G401 (cell line): ENCODE results near the gene RASA2. TPM values are rescaled to one million over a fixed set of nuclear protein-coding genes. Genes with fewer than 3 reads are reported as not detected.
"Not testable (repeated sequence)": the region's sequence is repeated elsewhere in the genome, so short reads cannot be mapped to it uniquely, and the experiment has no call there.

Source experiments
- DNase-seq: peaks from one replicate; pipeline ENCODE4 v3.0.0-alpha.2; 2015; ENCODE audit warnings: low spot score
- in situ Hi-C: cut with HindIII; loops from 2 replicates; pipeline ENCODE4 v1.10.0; 2016; ENCODE audit warnings: low sequenced_read_pairs, mixed read lengths
- total RNA-seq: library from RNA; depleted of rRNA; stranded (reverse); fragments of >200 nt; shearing (Covaris generic); gene quantifications from 2 replicates; pipeline ENCODE4 v1.2.3, GENCODE V29; 2014

RASA2 gene
- total RNA-seq, 1 experiment from 2014 or later, result 6.4 TPM

DNA sequence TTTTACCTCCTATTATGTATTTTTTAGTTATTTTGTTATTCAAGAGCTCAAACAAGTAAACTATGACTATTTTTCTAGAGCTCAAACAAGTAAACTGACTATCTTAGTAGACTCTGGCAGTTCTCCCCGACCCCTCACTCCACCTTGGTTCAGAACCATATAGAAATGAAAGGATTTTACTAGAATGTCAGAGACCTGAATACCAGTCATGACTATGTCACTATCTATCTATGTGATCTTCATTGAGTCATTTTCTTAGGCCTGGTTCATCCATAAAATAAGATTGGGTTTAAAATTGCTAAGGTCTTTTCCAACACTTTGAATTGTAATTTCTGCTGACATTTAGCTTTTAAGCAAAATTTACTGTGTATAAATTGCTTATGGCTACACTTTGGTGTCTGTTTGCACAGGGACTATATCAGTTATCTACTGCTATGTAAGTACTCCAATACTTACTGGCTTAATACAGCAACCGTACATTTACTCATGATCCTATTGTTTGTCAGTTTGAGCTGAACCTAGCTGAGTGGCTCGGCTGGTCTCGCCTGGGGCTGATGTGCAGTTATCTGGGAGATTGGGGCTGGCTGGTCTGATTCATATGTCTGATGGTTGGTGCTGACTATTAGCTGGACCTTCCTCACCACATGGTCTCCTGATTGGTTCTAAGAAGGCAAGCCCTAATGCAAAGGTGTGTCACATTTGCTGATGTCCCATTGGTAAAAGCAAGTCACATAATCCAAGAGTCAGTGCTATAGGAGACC, 37.0 kb downstream of the RASA2 start:
- in situ Hi-C loops, result no loop called here
- DNase-seq, result no peak

DNA sequence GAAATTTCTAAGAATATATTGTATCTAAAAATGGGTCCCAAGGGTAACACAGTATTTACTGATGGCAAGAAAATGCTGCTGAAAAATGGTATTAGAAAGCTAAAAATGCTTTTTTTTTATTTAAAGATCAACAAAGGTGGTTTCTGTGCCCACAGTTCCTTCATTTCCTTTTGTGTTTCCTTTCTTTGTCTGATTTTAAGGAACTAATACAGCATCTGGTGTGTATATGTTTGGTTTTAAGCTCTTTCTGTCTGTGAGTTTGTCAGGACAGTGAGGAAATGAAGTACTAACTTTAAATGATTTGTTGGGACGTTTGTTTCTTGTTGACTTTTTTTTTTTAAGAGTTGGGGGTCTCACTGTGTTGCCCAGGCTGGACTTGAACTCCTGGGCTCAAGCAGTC, 38.2 kb downstream of the RASA2 start:
- in situ Hi-C loops, result no loop called here
- DNase-seq, result no peak

DNA sequence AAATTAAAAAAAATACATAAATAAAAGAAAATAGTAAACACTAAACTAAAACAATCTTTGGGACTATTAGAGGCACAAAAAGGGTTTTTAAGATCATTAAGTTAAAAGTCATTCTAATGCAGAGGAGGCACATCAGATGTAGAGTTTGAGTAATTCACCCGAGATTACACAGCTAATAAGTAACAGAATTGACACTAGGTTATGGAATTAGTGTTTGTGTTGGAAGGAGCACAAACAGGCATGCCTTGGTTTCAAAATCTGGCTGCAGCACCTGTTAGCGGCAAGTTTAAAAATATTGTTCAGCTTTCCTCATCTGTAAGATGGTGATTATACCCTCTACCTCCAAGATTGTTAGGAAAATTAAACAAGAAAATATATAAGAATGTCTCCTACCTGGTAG, 39.0 kb downstream of the RASA2 start:
- DNase-seq, result no peak
- in situ Hi-C loops, result no loop called here

DNA sequence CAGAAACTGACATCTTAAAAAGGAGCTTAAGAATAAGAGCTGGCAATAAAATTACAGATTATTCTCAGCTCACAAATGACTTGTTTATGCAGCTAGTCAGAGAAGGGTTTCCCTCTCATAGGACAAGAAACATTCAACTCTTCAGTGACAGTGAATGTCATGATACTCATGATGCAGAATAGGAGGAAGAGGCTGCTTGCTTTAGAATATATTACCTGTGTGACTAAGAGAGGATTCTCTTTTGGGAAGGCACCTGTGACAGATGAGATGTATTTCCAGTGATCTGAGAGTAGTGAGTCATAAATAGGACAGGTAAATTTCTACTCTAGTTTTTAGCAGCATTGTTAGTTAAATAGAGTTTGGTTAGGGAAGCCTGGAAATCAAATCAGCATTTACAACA, 39.9 kb downstream of the RASA2 start:
- in situ Hi-C loops, result no loop called here

DNA sequence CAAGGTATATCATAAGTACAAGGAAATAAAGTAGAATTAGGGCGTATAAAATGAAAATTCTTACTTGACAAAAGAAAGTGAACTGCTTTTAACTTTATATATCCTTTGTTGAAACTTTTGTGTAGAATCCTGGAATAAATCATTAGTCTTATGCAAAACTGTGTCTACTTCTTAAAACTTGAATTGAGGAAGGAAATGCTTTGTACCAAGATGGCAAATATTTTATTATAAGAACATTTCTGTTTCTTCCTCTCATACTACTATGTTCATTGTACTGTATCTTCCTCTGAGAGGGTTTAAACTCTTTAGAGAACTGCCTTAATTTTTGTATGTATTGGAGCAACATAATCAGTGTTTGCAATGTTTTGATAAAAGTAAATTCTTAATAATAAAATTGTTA, 42.0 kb downstream of the RASA2 start:
- in situ Hi-C loops, result no loop called here
- DNase-seq, result no peak

More for the DNA sequence above, 39.9 kb downstream of the RASA2 start:
- no peak for DNase-seq

DNA sequence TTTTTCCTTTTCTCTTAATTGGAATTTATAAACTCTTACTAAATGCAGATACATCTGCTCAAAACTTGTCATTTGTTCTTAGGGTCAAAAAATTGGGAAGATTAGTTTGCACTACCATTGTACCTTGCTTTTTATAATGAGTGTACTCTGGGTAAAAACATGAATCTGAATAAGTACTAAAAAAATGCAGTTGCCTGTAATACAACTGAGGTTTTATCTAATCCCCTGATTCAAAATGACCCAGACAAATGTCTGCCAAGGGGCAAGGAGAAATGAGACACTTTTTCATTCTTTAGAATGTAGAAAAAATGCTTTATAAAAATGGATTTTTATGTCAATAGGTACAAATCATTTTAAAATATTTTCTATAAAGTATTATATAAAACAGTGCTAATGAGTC, 42.4 kb downstream of the RASA2 start:
- in situ Hi-C loops, result no loop called here
- no peak for DNase-seq

DNA sequence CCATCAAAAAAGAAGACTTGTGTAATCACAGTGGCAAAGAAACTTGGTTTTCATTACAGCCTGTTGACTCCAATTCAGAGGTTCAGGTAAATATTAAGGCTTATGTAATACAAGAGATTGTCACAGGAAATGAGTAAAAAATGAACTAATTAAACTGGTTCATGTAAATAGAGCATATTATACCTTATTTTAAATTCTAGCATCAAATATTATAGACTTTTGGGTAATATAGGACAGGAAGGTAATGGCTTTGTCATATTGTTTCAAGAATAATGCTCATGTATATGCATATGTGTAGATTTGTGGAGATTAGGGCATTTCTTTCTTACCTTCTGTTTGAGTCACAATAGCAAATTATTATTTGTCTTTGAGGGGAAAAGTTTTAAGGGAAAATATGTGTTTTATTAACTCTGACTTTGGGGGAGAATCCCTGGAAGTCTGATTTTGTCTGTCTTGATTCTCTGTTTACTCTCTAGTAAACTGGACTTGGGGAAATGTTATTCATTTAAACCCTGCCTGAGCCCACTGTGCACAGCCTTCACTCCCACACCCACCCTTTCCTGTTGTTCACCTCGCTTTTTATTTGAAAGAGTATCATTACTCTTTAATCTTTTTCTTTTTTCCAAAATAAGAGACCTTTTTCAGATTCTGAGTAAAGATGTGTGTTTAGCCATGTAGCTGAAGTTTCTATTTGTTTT, 43.0 kb downstream of the RASA2 start:
- in situ Hi-C loops, result no loop called here
- DNase-seq, result no peak

DNA sequence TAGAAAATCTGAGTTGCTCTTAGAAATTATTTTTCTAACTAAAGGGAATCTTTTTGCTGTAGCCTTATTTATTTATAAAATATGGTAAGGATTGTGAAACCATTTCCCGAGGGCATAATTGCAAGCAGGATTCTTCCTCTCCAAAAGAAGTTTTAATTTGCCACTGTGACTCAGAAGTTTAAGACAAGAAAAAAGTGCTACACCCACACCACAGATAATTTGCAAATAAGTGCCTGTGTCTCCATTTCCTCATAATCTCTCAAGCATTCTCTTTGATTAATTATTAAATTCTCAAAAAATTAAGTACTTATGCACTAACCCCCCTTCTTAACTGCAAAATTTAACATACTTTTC, 43.6 kb downstream of the RASA2 start:
- DNase-seq, result no peak
- in situ Hi-C loops, result no loop called here

DNA sequence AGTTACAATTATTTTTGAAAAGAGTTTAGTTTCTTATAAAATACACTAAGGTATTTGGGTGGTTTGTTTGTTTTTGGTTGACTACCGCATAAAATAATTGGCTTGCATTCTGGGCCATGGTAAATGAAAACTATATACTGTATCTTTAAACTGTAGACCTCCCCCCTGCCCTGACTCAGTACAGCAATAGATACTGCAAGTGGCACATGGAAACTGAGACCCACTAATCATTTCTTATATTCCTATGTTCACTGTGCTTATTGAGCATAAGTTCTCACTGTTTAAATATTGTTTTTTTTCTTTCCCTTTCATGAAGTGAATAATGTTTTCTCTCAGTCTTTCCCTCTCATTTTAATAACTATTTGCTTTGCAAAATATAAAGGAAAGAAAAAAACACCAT, 45.8 kb downstream of the RASA2 start:
- in situ Hi-C loops, result no loop called here
- DNase-seq, result no peak

DNA sequence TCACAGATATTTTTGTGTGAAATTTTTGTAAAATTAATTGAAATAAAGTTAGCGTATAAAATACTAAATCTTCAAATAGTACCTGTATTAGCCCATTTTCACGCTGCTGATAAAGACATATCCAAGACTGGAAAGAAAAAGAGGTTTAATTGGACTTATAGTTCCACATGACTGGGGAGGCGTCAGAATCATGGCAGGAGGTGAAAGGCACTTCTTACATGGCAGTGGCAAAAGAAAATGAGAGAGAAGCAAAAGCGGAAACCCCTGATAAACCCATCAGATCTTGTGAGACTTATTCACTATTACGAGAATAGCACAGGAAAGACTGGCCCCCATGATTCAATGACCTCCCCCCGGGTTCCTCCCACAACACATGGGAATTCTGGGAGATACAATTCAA, 49.2 kb downstream of the RASA2 start:
- DNase-seq, in situ Hi-C loops: not testable (repeated sequence)

DNA sequence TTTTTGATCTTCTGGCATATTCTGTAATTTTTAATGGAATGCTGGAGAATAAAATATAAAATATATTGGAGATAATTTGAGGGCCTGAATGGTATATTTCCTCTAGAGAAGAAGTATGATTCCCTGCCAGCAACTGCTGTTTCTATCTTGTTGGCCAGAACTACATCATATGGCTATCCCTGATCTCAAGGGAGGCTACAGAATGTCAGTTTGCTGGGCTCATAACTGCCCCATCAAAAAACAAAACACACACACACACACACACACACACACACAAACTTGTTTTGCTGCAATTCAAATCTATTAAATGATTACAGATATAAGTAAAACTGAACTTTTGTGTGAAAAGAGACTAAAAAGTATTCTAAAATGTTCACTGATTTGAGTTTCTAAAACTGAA, 51.0 kb downstream of the RASA2 start:
- in situ Hi-C loops, result no loop called here
- DNase-seq, result peak; percentile 25

DNA sequence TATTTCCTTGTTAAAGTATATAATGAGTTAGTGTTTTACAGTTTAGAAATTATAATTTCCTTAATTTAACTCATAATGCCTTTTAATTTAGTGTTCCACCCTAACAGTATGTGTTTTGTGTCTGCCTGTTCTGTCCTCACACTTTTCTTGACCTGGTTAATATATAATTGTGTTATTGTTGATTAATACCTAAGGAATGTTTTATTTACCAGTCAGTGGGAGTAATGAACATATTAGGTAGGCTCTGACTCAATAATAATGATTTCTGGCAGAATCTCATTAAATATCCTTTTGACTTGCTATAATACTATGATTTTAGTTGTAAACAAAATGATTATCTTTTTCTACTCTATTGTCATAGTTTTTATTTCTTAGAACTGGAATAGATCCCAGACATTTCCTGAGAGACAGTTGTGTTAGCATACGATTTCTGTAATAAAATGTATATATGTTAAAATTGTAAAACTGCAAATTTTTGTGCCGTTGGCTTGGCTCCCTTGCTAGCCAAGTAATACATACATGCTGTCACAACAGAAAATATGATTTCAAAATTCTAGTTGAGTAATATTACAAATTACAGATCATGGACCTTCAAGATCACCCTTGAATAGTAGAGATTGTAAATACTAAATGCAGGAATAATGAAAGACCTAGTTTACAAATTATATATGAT, 51.9 kb downstream of the RASA2 start:
- no peak for DNase-seq
- in situ Hi-C loops, result no loop called here

DNA sequence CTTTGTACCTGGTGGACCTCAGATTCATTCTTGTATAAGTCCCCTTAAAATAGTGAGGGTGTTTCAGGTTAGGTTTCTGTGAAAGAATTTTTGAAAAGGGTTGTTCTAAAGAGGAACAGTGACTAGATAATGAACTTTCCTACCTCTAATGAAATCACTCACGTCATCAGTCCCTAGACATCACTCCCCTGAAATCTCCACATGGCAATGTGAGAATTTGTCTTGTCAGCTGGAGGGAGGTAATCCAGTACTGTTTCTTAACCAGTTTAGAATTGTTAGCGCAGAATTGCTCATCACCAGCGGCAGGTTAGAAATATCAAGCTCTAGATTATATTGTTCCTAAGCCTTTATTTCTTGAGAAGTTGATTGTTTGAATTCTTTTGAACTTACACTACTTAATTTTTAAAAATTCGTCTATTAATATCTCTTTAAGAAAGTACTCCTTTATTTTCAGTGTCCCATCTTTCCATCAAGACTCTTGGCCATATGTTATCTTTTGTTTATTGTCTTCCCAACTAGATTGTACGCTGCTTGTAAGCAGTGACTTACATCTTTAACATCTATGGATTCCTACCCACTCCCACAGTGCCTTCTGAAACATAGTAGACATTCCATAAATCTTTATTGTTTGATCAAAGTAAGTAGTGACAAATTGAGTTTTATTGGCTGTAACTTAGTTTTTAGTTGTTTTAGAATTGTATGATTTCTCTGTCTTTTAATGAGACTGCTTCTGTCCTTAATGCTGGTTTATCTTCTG, 52.8 kb downstream of the RASA2 start:
- in situ Hi-C loops, result no loop called here
- no peak for DNase-seq

DNA sequence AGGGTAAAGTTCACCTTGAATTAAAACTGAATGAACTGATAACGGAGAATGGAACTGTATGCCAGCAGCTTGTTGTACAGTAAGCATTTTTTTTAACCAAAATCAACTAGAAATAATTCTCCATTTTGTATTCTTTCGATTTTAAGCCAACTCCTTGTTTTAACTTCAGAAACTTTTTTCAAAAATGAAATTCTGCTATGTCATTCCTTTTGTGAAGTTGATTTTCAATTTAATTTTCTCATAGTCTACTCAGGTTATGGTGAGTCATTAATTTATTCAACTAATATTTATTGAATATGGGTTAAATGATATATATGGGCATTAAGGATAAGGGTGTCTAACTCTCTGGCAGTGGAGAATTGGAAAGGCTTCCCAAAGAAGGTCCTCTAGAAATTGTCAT, 53.7 kb downstream of the RASA2 start:
- in situ Hi-C loops, result no loop called here
- no peak for DNase-seq

DNA sequence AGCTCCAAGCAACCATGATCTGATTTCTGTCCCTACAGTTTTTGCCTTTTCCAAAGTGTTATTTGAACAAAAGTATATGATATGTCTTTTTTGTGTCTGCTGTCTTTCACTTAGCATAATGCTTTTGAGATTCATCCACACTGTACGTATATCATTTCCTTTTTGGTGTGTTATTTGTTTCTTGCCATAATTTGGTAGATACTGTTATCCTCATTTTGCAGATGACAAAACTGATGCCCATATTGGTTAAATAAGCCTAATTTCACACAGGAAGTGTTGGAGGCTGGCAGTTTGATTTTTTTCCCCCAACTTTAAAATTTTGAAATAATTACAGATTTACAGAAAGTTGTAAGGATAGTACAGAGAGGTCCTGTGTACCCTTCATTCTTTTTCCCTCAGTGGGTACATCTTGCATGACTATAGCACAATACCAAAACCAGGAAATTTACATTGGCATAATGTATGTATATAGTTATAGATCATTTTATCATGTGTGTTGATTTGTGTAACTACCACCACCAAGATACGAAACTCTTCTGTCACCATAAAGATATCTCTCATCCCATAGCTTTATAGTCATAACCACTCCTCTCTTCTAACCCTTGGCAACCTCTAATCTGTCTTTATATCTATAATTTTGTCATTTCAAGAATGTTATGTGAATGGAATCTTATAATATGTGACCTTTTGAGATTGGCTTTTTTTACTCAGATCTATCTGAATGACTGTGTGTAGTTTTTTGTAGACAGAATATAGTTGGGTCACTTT, 55.6 kb downstream of the RASA2 start:
- no peak for DNase-seq
- in situ Hi-C loops, result no loop called here

DNA sequence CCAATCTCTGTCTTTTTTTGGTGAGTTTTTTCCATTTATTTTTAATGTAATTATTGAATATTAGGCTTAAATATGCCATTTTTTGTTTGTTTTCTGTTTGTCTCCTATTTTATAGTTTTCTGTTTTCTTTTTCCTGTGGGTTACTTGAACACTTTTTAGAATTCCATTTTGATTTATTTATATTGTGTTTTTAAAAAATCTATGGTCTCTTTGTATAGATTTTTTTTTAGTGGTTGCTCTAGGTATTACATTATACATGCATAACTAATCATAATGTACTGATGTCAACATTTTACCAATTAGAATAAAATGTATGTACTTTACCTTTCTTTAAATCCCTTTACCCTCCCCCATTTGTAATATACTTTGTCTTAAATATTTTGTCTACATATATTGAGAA, 56.2 kb downstream of the RASA2 start:
- in situ Hi-C loops, result no loop called here

DNA sequence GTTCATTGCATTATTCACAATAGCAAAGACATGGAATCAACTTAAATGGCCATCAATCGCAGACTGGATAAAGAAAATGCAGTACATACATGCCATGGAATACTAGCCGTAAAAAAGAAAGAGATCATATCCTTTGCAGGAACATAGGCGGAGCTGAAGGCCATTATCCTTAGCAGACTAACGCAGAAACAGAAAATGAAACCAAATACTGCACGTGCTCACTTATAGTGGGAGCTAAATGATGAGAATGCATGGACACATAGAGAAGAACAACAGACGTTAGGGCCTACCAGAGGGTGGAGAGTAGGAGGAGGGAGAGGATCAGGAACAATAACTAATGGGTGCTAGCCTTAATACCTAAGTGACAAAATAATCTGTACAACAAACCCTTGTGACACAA, 57.9 kb downstream of the RASA2 start:
- in situ Hi-C loops, result no loop called here
- DNase-seq, result no peak

More for the DNA sequence above, 56.2 kb downstream of the RASA2 start:
- no peak for DNase-seq

DNA sequence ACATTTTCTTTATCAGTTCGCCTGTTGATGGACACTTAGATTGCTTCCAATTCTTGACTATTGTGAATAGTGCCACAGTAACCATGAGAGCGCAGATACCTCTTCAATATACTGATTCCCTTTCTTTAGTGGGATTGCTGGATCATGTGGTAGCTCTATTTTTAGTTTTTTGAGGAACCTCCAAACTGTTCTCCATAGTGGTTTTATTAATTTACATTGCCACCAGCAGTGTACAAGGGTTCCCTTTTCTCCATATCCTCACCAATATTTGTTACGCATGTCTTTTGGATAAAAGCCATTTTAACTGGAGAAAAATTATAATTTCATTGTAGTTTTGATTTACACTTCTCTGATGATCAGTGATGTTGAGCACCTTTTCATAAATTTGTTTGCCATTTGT, 59.3 kb downstream of the RASA2 start:
- in situ Hi-C loops, result no loop called here
- no peak for DNase-seq

DNA sequence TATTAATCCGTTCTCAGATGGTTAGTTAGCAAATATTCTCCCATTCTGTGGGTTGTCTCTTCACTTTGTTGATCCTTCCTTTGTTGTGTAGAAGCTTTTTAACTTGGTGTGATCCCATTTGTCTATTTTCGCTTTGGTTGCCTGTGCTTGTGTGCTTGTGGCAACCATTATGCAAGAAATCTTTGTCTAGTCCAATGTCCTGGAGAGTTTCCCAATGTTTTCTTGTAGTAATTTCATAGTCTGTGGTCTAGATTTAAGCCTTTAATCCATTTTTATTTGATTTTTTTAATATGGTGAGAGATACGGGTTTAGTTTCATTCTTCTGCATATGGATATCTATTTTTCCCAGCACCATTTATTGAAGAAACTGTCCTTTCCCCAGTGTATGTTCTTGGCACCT, 59.8 kb downstream of the RASA2 start:
- no peak for DNase-seq
- in situ Hi-C loops, result no loop called here
